HEK293 (cell line): ENCODE data around the gene HLA-DMB.

Experiments used
- MYNN ChIP-seq: fragments of 450-650 bp; formaldehyde crosslinking; IDR thresholded peaks from 2 replicates; pipeline ENCODE4 v1.5.1; 2016; ENCODE audit warnings: missing biosample characterization, missing genetic modification characterization, borderline replicate concordance
- RBAK ChIP-seq: fragments of 450-650 bp; formaldehyde crosslinking; IDR thresholded peaks from 2 replicates; pipeline ENCODE4 v1.5.1; 2016; ENCODE audit warnings: missing biosample characterization, missing genetic modification characterization
- REPIN1 ChIP-seq: fragments of 450-650 bp; formaldehyde crosslinking; IDR thresholded peaks from 2 replicates; pipeline ENCODE4 v1.5.1; 2017; ENCODE audit warnings: missing biosample characterization, missing genetic modification characterization, low read depth
- SP3 ChIP-seq: fragments of 450-650 bp; formaldehyde crosslinking; IDR thresholded peaks from 2 replicates; pipeline ENCODE4 v1.5.1; 2016; ENCODE audit warnings: missing biosample characterization, missing genetic modification characterization
- ZBTB17 ChIP-seq: fragments of 450-650 bp; formaldehyde crosslinking; IDR thresholded peaks from 2 replicates; pipeline ENCODE4 v1.5.1; 2016; ENCODE audit warnings: missing biosample characterization, missing genetic modification characterization
- ZIC2 ChIP-seq: fragments of 450-650 bp; formaldehyde crosslinking; IDR thresholded peaks from 2 replicates; pipeline ENCODE4 v1.5.1; 2016; ENCODE audit warnings: missing biosample characterization, missing genetic modification characterization
- ZNF157 ChIP-seq: fragments of 450-650 bp; formaldehyde crosslinking; IDR thresholded peaks from 2 replicates; pipeline ENCODE4 v1.5.1; 2016; ENCODE audit warnings: missing biosample characterization, missing genetic modification characterization
- ZNF19 ChIP-seq: fragments of 450-650 bp; formaldehyde crosslinking; IDR thresholded peaks from 2 replicates; pipeline ENCODE4; 2016; ENCODE audit warnings: missing biosample characterization, missing genetic modification characterization, low read depth
- ZNF211 ChIP-seq: fragments of 450-650 bp; formaldehyde crosslinking; IDR thresholded peaks from 2 replicates; pipeline ENCODE4 v1.5.1; 2016; ENCODE audit warnings: low read depth, missing biosample characterization, missing genetic modification characterization
- ZNF23 ChIP-seq: fragments of 450-650 bp; formaldehyde crosslinking; IDR thresholded peaks from 2 replicates; pipeline ENCODE4 v1.5.1; 2016; ENCODE audit warnings: missing biosample characterization, missing genetic modification characterization, borderline replicate concordance
- ZNF302 ChIP-seq: fragments of 450-650 bp; formaldehyde crosslinking; IDR thresholded peaks from 2 replicates; pipeline ENCODE4 v1.5.1; 2016; ENCODE audit warnings: missing biosample characterization, missing genetic modification characterization, low read depth
- ZNF354C ChIP-seq: fragments of 450-650 bp; formaldehyde crosslinking; IDR thresholded peaks from 2 replicates; pipeline ENCODE4 v1.5.1; 2016; ENCODE audit warnings: missing biosample characterization, missing genetic modification characterization, low read depth, borderline replicate concordance
- ZNF530 ChIP-seq: fragments of 450-650 bp; formaldehyde crosslinking; IDR thresholded peaks from 2 replicates; pipeline ENCODE4 v1.5.1; 2016; ENCODE audit warnings: low read depth, missing biosample characterization, missing genetic modification characterization
- ZNF596 ChIP-seq: fragments of 450-650 bp; IDR thresholded peaks from 2 replicates; pipeline ENCODE4 v1.5.0; 2018; ENCODE audit warnings: missing biosample characterization, mild to moderate bottlenecking, missing genetic modification characterization, moderate library complexity
- ZNF623 ChIP-seq: fragments of 450-650 bp; formaldehyde crosslinking; IDR thresholded peaks from 2 replicates; pipeline ENCODE4 v1.5.1; 2016; ENCODE audit warnings: missing biosample characterization, missing genetic modification characterization
- ZNF701 ChIP-seq: fragments of 450-650 bp; formaldehyde crosslinking; IDR thresholded peaks from 2 replicates; pipeline ENCODE4 v1.5.1; 2016; ENCODE audit warnings: missing biosample characterization, missing genetic modification characterization
- ZNF777 ChIP-seq: fragments of 450-650 bp; formaldehyde crosslinking; IDR thresholded peaks from 2 replicates; pipeline ENCODE4 v1.5.1; 2017; ENCODE audit warnings: missing biosample characterization, missing genetic modification characterization, borderline replicate concordance
- ZSCAN23 ChIP-seq: fragments of 450-650 bp; formaldehyde crosslinking; IDR thresholded peaks from 2 replicates; pipeline ENCODE4 v1.5.1; 2016; ENCODE audit warnings: missing biosample characterization, missing genetic modification characterization
- ZSCAN30 ChIP-seq: fragments of 450-650 bp; IDR thresholded peaks from 2 replicates; pipeline ENCODE4 v1.5.1; 2018; ENCODE audit warnings: missing biosample characterization, mild to moderate bottlenecking, missing genetic modification characterization, moderate library complexity
- TF ChIP-seq, protein P1 (sequence below): fragments of 450-650 bp; formaldehyde crosslinking; IDR thresholded peaks from 2 replicates; pipeline ENCODE4; 2016; ENCODE audit warnings: missing biosample characterization, missing genetic modification characterization
- TF ChIP-seq, protein P2 (sequence below): fragments of 450-650 bp; formaldehyde crosslinking; IDR thresholded peaks from 2 replicates; pipeline ENCODE4 v1.5.1; 2016; ENCODE audit warnings: missing biosample characterization, missing genetic modification characterization
- TF ChIP-seq, protein P3 (sequence below): fragments of 450-650 bp; formaldehyde crosslinking; IDR thresholded peaks from 2 replicates; pipeline ENCODE4 v1.5.1; 2016; ENCODE audit warnings: missing biosample characterization, missing genetic modification characterization, borderline replicate concordance
- TF ChIP-seq, protein P4 (sequence below): fragments of 450-650 bp; formaldehyde crosslinking; IDR thresholded peaks from 2 replicates; pipeline ENCODE4 v1.5.1; 2016; ENCODE audit warnings: missing biosample characterization, missing genetic modification characterization, borderline replicate concordance
- TF ChIP-seq, protein P5 (sequence below): fragments of 450-650 bp; formaldehyde crosslinking; IDR thresholded peaks from 2 replicates; pipeline ENCODE4 v1.5.1; 2016; ENCODE audit warnings: missing biosample characterization, missing genetic modification characterization
- TF ChIP-seq, protein P6 (sequence below): fragments of 450-650 bp; formaldehyde crosslinking; IDR thresholded peaks from 2 replicates; pipeline ENCODE4 v1.5.1; 2017; ENCODE audit warnings: missing biosample characterization, missing genetic modification characterization
- TF ChIP-seq, protein P7 (sequence below): sonication (generic); formaldehyde crosslinking; IDR thresholded peaks from 2 replicates; pipeline ENCODE4 v1.8.1; 2022; ENCODE audit warnings: mild to moderate bottlenecking, moderate library complexity, missing genetic modification reagents

Gene HLA-DMB

DNA sequence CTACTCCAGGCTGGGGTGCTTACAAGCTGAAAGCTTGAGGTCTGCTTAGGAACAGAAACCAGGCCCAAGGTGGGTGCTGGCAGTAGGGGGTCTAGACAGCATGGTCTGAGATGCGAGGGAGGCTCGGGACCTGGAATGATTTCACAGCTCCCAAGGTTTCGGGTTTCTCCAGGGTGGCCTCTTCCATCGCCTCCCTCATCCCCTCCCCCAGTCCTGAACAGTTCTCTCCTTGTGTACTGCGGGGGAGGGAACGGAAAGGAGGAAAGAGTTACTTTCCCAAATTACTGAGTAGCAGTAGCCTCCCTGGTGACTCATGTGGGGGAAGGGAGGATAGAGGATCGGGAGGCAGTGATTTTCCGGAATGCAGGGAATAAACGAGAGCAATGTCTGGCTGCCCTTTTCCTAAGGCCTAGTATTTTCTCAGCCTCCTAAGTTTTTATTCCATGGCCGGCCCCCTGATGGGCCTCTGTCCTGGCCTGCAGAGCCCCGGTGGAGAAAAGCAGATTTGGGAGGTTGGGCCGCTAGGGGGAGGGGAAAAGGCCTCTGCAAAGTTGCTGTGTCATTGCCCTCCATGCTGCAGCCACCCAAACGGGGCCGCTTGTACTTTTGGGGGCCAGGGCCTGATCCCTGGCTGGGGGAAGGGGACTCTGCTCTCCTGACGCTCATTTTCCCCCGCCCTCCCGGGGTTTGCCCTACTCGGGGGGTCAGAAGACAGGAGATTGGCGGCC lies 29.0 kb upstream of the HLA-DMB start (continued):
- TF ChIP-seq, protein P1, sequence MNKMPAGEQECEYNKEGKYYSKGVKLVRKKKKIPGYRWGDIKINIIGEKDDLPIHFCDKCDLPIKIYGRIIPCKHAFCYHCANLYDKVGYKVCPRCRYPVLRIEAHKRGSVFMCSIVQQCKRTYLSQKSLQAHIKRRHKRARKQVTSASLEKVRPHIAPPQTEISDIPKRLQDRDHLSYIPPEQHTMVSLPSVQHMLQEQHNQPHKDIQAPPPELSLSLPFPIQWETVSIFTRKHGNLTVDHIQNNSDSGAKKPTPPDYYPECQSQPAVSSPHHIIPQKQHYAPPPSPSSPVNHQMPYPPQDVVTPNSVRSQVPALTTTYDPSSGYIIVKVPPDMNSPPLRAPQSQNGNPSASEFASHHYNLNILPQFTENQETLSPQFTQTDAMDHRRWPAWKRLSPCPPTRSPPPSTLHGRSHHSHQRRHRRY (tag by site-specific recombination) = no peak
- no peak for TF ChIP-seq ZNF23 (tag by site-specific recombination)
- TF ChIP-seq, protein P2, sequence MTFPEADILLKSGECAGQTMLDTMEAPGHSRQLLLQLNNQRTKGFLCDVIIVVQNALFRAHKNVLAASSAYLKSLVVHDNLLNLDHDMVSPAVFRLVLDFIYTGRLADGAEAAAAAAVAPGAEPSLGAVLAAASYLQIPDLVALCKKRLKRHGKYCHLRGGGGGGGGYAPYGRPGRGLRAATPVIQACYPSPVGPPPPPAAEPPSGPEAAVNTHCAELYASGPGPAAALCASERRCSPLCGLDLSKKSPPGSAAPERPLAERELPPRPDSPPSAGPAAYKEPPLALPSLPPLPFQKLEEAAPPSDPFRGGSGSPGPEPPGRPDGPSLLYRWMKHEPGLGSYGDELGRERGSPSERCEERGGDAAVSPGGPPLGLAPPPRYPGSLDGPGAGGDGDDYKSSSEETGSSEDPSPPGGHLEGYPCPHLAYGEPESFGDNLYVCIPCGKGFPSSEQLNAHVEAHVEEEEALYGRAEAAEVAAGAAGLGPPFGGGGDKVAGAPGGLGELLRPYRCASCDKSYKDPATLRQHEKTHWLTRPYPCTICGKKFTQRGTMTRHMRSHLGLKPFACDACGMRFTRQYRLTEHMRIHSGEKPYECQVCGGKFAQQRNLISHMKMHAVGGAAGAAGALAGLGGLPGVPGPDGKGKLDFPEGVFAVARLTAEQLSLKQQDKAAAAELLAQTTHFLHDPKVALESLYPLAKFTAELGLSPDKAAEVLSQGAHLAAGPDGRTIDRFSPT = peak; percentile 74; the same call in 1 of the 2 replicates
- TF ChIP-seq, protein P3, sequence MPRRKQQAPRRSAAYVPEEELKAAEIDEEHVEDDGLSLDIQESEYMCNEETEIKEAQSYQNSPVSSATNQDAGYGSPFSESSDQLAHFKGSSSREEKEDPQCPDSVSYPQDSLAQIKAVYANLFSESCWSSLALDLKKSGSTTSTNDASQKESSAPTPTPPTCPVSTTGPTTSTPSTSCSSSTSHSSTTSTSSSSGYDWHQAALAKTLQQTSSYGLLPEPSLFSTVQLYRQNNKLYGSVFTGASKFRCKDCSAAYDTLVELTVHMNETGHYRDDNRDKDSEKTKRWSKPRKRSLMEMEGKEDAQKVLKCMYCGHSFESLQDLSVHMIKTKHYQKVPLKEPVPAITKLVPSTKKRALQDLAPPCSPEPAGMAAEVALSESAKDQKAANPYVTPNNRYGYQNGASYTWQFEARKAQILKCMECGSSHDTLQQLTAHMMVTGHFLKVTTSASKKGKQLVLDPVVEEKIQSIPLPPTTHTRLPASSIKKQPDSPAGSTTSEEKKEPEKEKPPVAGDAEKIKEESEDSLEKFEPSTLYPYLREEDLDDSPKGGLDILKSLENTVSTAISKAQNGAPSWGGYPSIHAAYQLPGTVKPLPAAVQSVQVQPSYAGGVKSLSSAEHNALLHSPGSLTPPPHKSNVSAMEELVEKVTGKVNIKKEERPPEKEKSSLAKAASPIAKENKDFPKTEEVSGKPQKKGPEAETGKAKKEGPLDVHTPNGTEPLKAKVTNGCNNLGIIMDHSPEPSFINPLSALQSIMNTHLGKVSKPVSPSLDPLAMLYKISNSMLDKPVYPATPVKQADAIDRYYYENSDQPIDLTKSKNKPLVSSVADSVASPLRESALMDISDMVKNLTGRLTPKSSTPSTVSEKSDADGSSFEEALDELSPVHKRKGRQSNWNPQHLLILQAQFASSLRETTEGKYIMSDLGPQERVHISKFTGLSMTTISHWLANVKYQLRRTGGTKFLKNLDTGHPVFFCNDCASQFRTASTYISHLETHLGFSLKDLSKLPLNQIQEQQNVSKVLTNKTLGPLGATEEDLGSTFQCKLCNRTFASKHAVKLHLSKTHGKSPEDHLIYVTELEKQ (tag by site-specific recombination) = no peak
- no peak for TF ChIP-seq ZNF211 (tag by site-specific recombination)
- TF ChIP-seq, protein P4, sequence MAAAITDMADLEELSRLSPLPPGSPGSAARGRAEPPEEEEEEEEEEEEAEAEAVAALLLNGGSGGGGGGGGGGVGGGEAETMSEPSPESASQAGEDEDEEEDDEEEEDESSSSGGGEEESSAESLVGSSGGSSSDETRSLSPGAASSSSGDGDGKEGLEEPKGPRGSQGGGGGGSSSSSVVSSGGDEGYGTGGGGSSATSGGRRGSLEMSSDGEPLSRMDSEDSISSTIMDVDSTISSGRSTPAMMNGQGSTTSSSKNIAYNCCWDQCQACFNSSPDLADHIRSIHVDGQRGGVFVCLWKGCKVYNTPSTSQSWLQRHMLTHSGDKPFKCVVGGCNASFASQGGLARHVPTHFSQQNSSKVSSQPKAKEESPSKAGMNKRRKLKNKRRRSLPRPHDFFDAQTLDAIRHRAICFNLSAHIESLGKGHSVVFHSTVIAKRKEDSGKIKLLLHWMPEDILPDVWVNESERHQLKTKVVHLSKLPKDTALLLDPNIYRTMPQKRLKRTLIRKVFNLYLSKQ (tag by site-specific recombination) = no peak; the same call in 1 of the 2 replicates
- peak; percentile 95 for TF ChIP-seq ZBTB17
- TF ChIP-seq, protein P5, sequence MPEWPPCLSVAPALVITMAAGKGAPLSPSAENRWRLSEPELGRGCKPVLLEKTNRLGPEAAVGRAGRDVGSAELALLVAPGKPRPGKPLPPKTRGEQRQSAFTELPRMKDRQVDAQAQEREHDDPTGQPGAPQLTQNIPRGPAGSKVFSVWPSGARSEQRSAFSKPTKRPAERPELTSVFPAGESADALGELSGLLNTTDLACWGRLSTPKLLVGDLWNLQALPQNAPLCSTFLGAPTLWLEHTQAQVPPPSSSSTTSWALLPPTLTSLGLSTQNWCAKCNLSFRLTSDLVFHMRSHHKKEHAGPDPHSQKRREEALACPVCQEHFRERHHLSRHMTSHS (tag by site-specific recombination) = no peak
- no peak for TF ChIP-seq ZNF530 (tag by site-specific recombination)
- 0 out of 2 replicates have a peak, but pooled peaks have one; percentile 11 for TF ChIP-seq ZNF623 (tag by site-specific recombination)
- TF ChIP-seq ZNF19 = no peak
- TF ChIP-seq ZIC2 = peak; percentile 62
- TF ChIP-seq, protein P6, sequence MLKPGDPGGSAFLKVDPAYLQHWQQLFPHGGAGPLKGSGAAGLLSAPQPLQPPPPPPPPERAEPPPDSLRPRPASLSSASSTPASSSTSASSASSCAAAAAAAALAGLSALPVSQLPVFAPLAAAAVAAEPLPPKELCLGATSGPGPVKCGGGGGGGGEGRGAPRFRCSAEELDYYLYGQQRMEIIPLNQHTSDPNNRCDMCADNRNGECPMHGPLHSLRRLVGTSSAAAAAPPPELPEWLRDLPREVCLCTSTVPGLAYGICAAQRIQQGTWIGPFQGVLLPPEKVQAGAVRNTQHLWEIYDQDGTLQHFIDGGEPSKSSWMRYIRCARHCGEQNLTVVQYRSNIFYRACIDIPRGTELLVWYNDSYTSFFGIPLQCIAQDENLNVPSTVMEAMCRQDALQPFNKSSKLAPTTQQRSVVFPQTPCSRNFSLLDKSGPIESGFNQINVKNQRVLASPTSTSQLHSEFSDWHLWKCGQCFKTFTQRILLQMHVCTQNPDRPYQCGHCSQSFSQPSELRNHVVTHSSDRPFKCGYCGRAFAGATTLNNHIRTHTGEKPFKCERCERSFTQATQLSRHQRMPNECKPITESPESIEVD = peak; percentile 84
- no peak for TF ChIP-seq RBAK (tag by site-specific recombination)
- no peak for TF ChIP-seq ZNF777
- no peak for TF ChIP-seq ZNF157 (tag by site-specific recombination)
- no peak for TF ChIP-seq ZNF302
- TF ChIP-seq, protein P7, sequence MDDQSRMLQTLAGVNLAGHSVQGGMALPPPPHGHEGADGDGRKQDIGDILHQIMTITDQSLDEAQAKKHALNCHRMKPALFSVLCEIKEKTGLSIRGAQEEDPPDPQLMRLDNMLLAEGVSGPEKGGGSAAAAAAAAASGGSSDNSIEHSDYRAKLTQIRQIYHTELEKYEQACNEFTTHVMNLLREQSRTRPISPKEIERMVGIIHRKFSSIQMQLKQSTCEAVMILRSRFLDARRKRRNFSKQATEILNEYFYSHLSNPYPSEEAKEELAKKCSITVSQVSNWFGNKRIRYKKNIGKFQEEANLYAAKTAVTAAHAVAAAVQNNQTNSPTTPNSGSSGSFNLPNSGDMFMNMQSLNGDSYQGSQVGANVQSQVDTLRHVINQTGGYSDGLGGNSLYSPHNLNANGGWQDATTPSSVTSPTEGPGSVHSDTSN = no peak
- TF ChIP-seq ZSCAN30 (tag by site-specific recombination) = peak; percentile 80
- no peak for TF ChIP-seq ZNF701 (tag by site-specific recombination)
- no peak for TF ChIP-seq ZNF354C (tag by site-specific recombination)
- no peak for TF ChIP-seq REPIN1
- peak; percentile 63 for TF ChIP-seq SP3 (tag by site-specific recombination)
- 0 out of 2 replicates have a peak, but pooled peaks have one; percentile 34 for TF ChIP-seq MYNN (tag by site-specific recombination)
- TF ChIP-seq ZSCAN23 (tag by site-specific recombination) = peak; percentile 57; the same call in 1 of the 2 replicates
- TF ChIP-seq ZNF596 = peak; percentile 20; the same call in 1 of the 2 replicates
